HepG2 (cell line): ENCODE results near the gene UBE3A.

Experiments
- CTCF ChIP-seq: sonication (generic); formaldehyde crosslinking; IDR thresholded peaks from 2 replicates; pipeline ENCODE4 v1.5.0; 2020; ENCODE audit warnings: mild to moderate bottlenecking, missing genetic modification reagents, moderate library complexity
- ETV5 ChIP-seq: IDR thresholded peaks from 2 replicates; pipeline ENCODE4 v1.6.1; 2018; ENCODE audit warnings: missing biosample characterization, missing genetic modification reagents, inconsistent platforms, borderline replicate concordance
- HNRNPLL ChIP-seq: fragments of 200-400 bp; formaldehyde crosslinking; IDR thresholded peaks from 2 replicates; pipeline ENCODE4 v1.6.1; 2017; ENCODE audit warnings: mild to moderate bottlenecking, low read depth, low read length; ENCODE audit not compliant: poor library complexity, severe bottlenecking
- KDM3A ChIP-seq: IDR thresholded peaks from 2 replicates; pipeline ENCODE4 v1.6.1; 2018; ENCODE audit warnings: low read depth, missing compliant biosample characterization
- MAFF ChIP-seq: IDR thresholded peaks from 2 replicates; pipeline ENCODE4 v1.6.1; 2011; ENCODE audit warnings: low read depth, low read length, improper control_type of control experiment
- POLR2A ChIP-seq, 2 experiments: IDR thresholded peaks; 2 replicates each; pipeline ENCODE4 v1.6.1; 2011; ENCODE audit warnings: low read depth in 2 of 2, low read length in 2 of 2, mild to moderate bottlenecking in 1 of 2, moderate library complexity in 1 of 2; ENCODE audit not compliant: insufficient read depth in 1 of 2
- ZNF646 ChIP-seq: sonication (generic); formaldehyde crosslinking; IDR thresholded peaks from 2 replicates; pipeline ENCODE4 v1.9.0; 2021; ENCODE audit warnings: mild to moderate bottlenecking, missing genetic modification reagents
- ZNF670 ChIP-seq: sonication (generic); formaldehyde crosslinking; IDR thresholded peaks from 2 replicates; pipeline ENCODE4 v1.8.0; 2022; ENCODE audit warnings: mild to moderate bottlenecking, missing genetic modification reagents, borderline replicate concordance

GRCh38 chr15:25439369-25439836 lies 579 bp upstream of the UBE3A start:
- no peak for TF ChIP-seq ZNF670
- TF ChIP-seq ZNF646, result no peak; the same call in 1 of the 2 replicates
- TF ChIP-seq POLR2A (IDR thresholded peaks at IDR 0.05; ENCODE audit: insufficient read depth in 1 of 2, low read depth in 2 of 2, low read length in 2 of 2), result no peak
- no peak for TF ChIP-seq MAFF
- no peak for TF ChIP-seq HNRNPLL
- TF ChIP-seq CTCF, result no peak
- no peak for TF ChIP-seq KDM3A (CRISPR knock-in tag)
- no peak for TF ChIP-seq ETV5 (CRISPR knock-in tag)
